Measurements from ENCODE around the gene TBX4.

TBX4 gene

GRCh38 chr17:61496957-61497653, 44.9 kb downstream of the TBX4 start:
- Histone ChIP-seq H3K27ac (ENCODE audit: low read depth, low read length) (no peak overlapping the region), H3K9me3 (ENCODE audit: insufficient read depth, low read length) (no peaks in the 10 kb centered on the region), H3K79me2 (ENCODE audit: insufficient read depth, low read length) (no peaks in the 10 kb centered on the region), H3K27me3 (ENCODE audit: low read length) (no peaks in the 10 kb centered on the region), H3K36me3 (ENCODE audit: low read length) (no peaks in the 10 kb centered on the region), H3K4me3 (ENCODE audit: insufficient read depth, low read length, poor library complexity, severe bottlenecking) (no peak overlapping the region), H3F3A (ENCODE audit: insufficient read depth) (no peaks in the 10 kb centered on the region), H3K9ac (ENCODE audit: low read length) (no peak overlapping the region), H3K9me2 (replicated peaks; ENCODE audit: insufficient read depth, low read length) (no peaks in the 10 kb centered on the region), H2AFZ (ENCODE audit: low read depth, low read length, severe bottlenecking) (no peak overlapping the region), H4K20me1 (ENCODE audit: low read depth, low read length) (no peaks in the 10 kb centered on the region), H3K4me2 (ENCODE audit: low read depth, low read length, poor library complexity, severe bottlenecking) (no peak overlapping the region)
- TF ChIP-seq CTCF (IDR thresholded peaks at IDR 0.05; ENCODE audit: insufficient read depth, low read length, poor library complexity, severe bottlenecking) (no peak), EZH2phosphoT487 (conservative IDR thresholded peaks at IDR 0.05; ENCODE audit: low read length) (no peak)

- Histone ChIP-seq H4K20me1 (ENCODE audit: low read depth, low read length) (no peaks in the 10 kb centered on the region), H3K4me2 (ENCODE audit: low read depth, low read length, poor library complexity, severe bottlenecking) (no peak overlapping the region), H3K9me3 (ENCODE audit: insufficient read depth, low read length) (no peaks in the 10 kb centered on the region), H3F3A (ENCODE audit: insufficient read depth) (no peaks in the 10 kb centered on the region), H3K27ac (ENCODE audit: low read depth, low read length) (no peak overlapping the region), H2AFZ (ENCODE audit: low read depth, low read length, severe bottlenecking) (no peak overlapping the region), H3K9ac (ENCODE audit: low read length) (no peak overlapping the region), H3K36me3 (ENCODE audit: low read length) (no peaks in the 10 kb centered on the region), H3K4me3 (ENCODE audit: insufficient read depth, low read length, poor library complexity, severe bottlenecking) (no peak overlapping the region), H3K79me2 (ENCODE audit: insufficient read depth, low read length) (no peaks in the 10 kb centered on the region), H3K27me3 (ENCODE audit: low read length) (no peaks in the 10 kb centered on the region), H3K9me2 (replicated peaks; ENCODE audit: insufficient read depth, low read length) (no peaks in the 10 kb centered on the region)
- no peak for TF ChIP-seq EZH2phosphoT487 (conservative IDR thresholded peaks at IDR 0.05; ENCODE audit: low read length)
- TF ChIP-seq CTCF (IDR thresholded peaks at IDR 0.05; ENCODE audit: insufficient read depth, low read length, poor library complexity, severe bottlenecking): no peak
These were observed 46.1 kb downstream of the TBX4 start for GRCh38 chr17:61498042-61498994.

GRCh38 chr17:61499632-61500031, 47.4 kb downstream of the TBX4 start:
- Histone ChIP-seq H3F3A (ENCODE audit: insufficient read depth) (no peaks in the 10 kb centered on the region), H3K9me3 (ENCODE audit: insufficient read depth, low read length) (no peaks in the 10 kb centered on the region), H3K36me3 (ENCODE audit: low read length) (no peaks in the 10 kb centered on the region), H3K27me3 (ENCODE audit: low read length) (no peaks in the 10 kb centered on the region), H3K9ac (ENCODE audit: low read length) (no peak overlapping the region), H2AFZ (ENCODE audit: low read depth, low read length, severe bottlenecking) (no peak overlapping the region), H3K27ac (ENCODE audit: low read depth, low read length) (no peak overlapping the region), H3K4me2 (ENCODE audit: low read depth, low read length, poor library complexity, severe bottlenecking) (no peak overlapping the region), H3K79me2 (ENCODE audit: insufficient read depth, low read length) (no peaks in the 10 kb centered on the region), H3K4me3 (ENCODE audit: insufficient read depth, low read length, poor library complexity, severe bottlenecking) (no peak overlapping the region), H3K9me2 (replicated peaks; ENCODE audit: insufficient read depth, low read length) (no peaks in the 10 kb centered on the region), H4K20me1 (ENCODE audit: low read depth, low read length) (no peaks in the 10 kb centered on the region)
- TF ChIP-seq EZH2phosphoT487 (conservative IDR thresholded peaks at IDR 0.05; ENCODE audit: low read length): no peak
- TF ChIP-seq CTCF (IDR thresholded peaks at IDR 0.05; ENCODE audit: insufficient read depth, low read length, poor library complexity, severe bottlenecking): no peak
